B cell (primary cell): ENCODE measurements around the gene PLEKHN1. TPM values are rescaled to one million over a fixed set of nuclear protein-coding genes. Genes with fewer than 3 reads are reported as not detected.
A peak's percentile ranks its signal among the peaks of the same experiment; 100 is the strongest.

ENCODE experiments used
- ATAC-seq: fragments of 200-7000 bp; cut with Tn5 transposase; one replicate; pipeline ENCODE4 v1.10.0; 2021; ENCODE audit warnings: low read depth, mild to moderate bottlenecking, moderate number of reproducible peaks, moderate library complexity
- CTCF ChIA-PET: fragments of 350-600 bp; sonication (Branson Sonifier 250); formaldehyde crosslinking; loops from one replicate; lab custom pipeline; 2021; ENCODE audit warnings: antibody characterized with exemption, inconsistent platforms; lab: Charles Lee
- POLR2A ChIA-PET: fragments of 350-600 bp; sonication (Branson Sonifier 250); formaldehyde crosslinking; loops from one replicate; lab custom pipeline; 2021; ENCODE audit warnings: antibody characterized with exemption; lab: Charles Lee
- DNase-seq: peaks from one replicate; pipeline ENCODE4 v3.0.0; 2013
- H2AFZ ChIP-seq: 2 replicates; pipeline ENCODE4 v1.6.1; 2012; ENCODE audit warnings: mild to moderate bottlenecking, low read depth, low read length; ENCODE audit not compliant: insufficient read depth, poor library complexity, severe bottlenecking
- H3K27ac ChIP-seq, 2 donors: 1 replicate in 1 of 2; 2 replicates in 1 of 2; pipeline ENCODE4 v1.5.1; 2012 to 2013; ENCODE audit warnings: low read length in 2 of 2, mild to moderate bottlenecking in 2 of 2, moderate library complexity in 1 of 2
- H3K27me3 ChIP-seq, 4 experiments: fragments of 200-600 bp in 1 of 4; sonication (generic) in 1 of 4; replicated peaks in 1 of 4; 1 replicate in 2 of 4; 2 replicates in 2 of 4; pipeline versions ENCODE4 v1.6.1 to v1.7.0; 2013 to 2016; ENCODE audit warnings: low read length in 3 of 4, mild to moderate bottlenecking in 2 of 4, mixed read lengths in 1 of 4, moderate library complexity in 1 of 4; ENCODE audit not compliant: insufficient read depth in 4 of 4, control insufficient read depth in 3 of 4; ENCODE audit errors: control extremely low read depth in 1 of 4
- H3K36me3 ChIP-seq, 2 experiments: replicated peaks in 1 of 2; 1 replicate in 1 of 2; 2 replicates in 1 of 2; pipeline versions ENCODE4 v1.6.1 to v1.7.1; 2013; ENCODE audit warnings: low read length in 1 of 2; ENCODE audit not compliant: insufficient read depth in 2 of 2, control insufficient read depth in 1 of 2; ENCODE audit errors: control extremely low read depth in 1 of 2, extremely low read depth in 1 of 2
- H3K4me1 ChIP-seq, 2 donors: fragments of 200-600 bp in 1 of 2; sonication (generic) in 1 of 2; 1 replicate in 1 of 2; 2 replicates in 1 of 2; pipeline versions ENCODE4 v1.5.1 to v1.6.1; 2013 to 2017; ENCODE audit warnings: low read length in 2 of 2; ENCODE audit not compliant: control insufficient read depth in 2 of 2, insufficient read depth in 2 of 2
- H3K4me2 ChIP-seq: replicated peaks from 2 replicates; pipeline ENCODE3; 2012; ENCODE audit warnings: mild to moderate bottlenecking, low read depth, low read length; ENCODE audit not compliant: poor library complexity, severe bottlenecking
- H3K4me3 ChIP-seq, 5 experiments: fragments of 200-600 bp in 1 of 5; sonication (generic) in 1 of 5; 1 replicate in 3 of 5; 2 replicates in 2 of 5; pipeline versions ENCODE4 v1.5.1 to v1.7.0; 2011 to 2016; ENCODE audit warnings: low read length in 4 of 5, mild to moderate bottlenecking in 4 of 5, low read depth in 2 of 5, control low read depth in 1 of 5, moderate library complexity in 1 of 5; ENCODE audit not compliant: insufficient read depth in 1 of 5; ENCODE audit errors: control extremely low read depth in 1 of 5, extremely low read depth in 1 of 5
- H3K79me2 ChIP-seq: fragments of 200-600 bp; sonication (generic); one replicate; pipeline ENCODE4 v1.6.0; 2016; ENCODE audit warnings: low read length; ENCODE audit not compliant: control insufficient read depth, insufficient read depth
- H3K9ac ChIP-seq: fragments of 200-600 bp; sonication (generic); 2 replicates; pipeline ENCODE4 v1.6.1; 2017; ENCODE audit warnings: mild to moderate bottlenecking, low read length, moderate library complexity
- H3K9me3 ChIP-seq, 3 donors: one replicate each; pipeline versions ENCODE4 v1.6.1 to v1.7.1; 2013; ENCODE audit warnings: low read length in 2 of 3; ENCODE audit not compliant: control insufficient read depth in 2 of 3, insufficient read depth in 1 of 3; ENCODE audit errors: control extremely low read depth in 1 of 3
- H4K20me1 ChIP-seq: 2 replicates; pipeline ENCODE4 v1.6.0; 2012; ENCODE audit warnings: mild to moderate bottlenecking, low read length; ENCODE audit not compliant: insufficient read depth, control insufficient read depth, poor library complexity, severe bottlenecking
- H3K27ac Mint-ChIP-seq: one replicate; pipeline ENCODE4 v1.8.0; 2021; ENCODE audit warnings: mixed read lengths
- H3K27me3 Mint-ChIP-seq: one replicate; pipeline ENCODE4 v1.8.0; 2021; ENCODE audit warnings: mixed read lengths
- H3K4me1 Mint-ChIP-seq: one replicate; pipeline ENCODE4 v1.8.0; 2021; ENCODE audit warnings: mixed read lengths
- H3K4me3 Mint-ChIP-seq: one replicate; pipeline ENCODE4 v1.8.0; 2021; ENCODE audit warnings: mixed read lengths
- H3K9me3 Mint-ChIP-seq: one replicate; pipeline ENCODE4 v1.8.0; 2022; ENCODE audit warnings: mixed read lengths; ENCODE audit not compliant: insufficient read depth
- EZH2 ChIP-seq: IDR thresholded peaks from 2 replicates; pipeline ENCODE4 v1.6.1; 2012; ENCODE audit warnings: borderline replicate concordance, low read depth, mild to moderate bottlenecking, moderate library complexity, low read length; ENCODE audit not compliant: insufficient read depth, poor library complexity, severe bottlenecking
- WGBS: methylation state at CpG from one replicate; pipeline ENCODE4 v1.1.5; 2013; ENCODE audit warnings: missing lambda C conversion rate; ENCODE audit not compliant: insufficient coverage; 5-methylcytosine and 5-hydroxymethylcytosine counted together
- intact Hi-C: fragments of 100-400 bp; cut with micrococcal nuclease; formaldehyde crosslinking; loops from one replicate; pipeline ENCODE4 v1.10.0; 2022
- polyA plus RNA-seq: library from polyadenylated mRNA; depleted of rRNA; stranded (reverse); fragments of >200 nt; gene quantifications from 2 replicates; pipeline ENCODE4 v1.2.3, GENCODE V29; 2012
- total RNA-seq, 2 donors: library from RNA; stranded (reverse); fragments of 120-200 nt in 1 of 2; gene quantifications; 1 replicate in 1 of 2; 2 replicates in 1 of 2; pipeline versions ENCODE4 v1.2.3 to v1.2.4, GENCODE V29; 2013 to 2022
- TF ChIP-seq, protein P1 (sequence below): fragments of 200-600 bp; IDR thresholded peaks from one replicate; pipeline ENCODE4 v1.8.0; 2022; ENCODE audit warnings: antibody characterized with exemption, mild to moderate bottlenecking

The PLEKHN1 gene
- total and polyA plus RNA-seq, 2 donors (not counting 1 experiment from before 2014, with no cell fraction given) = 0.36 to 1.1 TPM

- intact Hi-C loops = no loop called here
Observed at GRCh38 chr1:967466-968343, 1.4 kb downstream of the PLEKHN1 start.

More at GRCh38 chr1:967466-968343, 1.4 kb downstream of the PLEKHN1 start:
- H3K36me3 ChIP-seq = no peaks in the 10 kb centered on the region
- DNase-seq (no peak), ATAC-seq (no peak)
- H3K4me1 ChIP-seq = peaks cover 13 to 16% of the 10 kb centered on the region in 2 donors
- peak overlapping the region; percentile 77 for H3K9ac ChIP-seq
- Mint-ChIP-seq H3K4me3 (peak overlapping the region; percentile 17), H3K4me1 (peaks cover 4% of the 10 kb centered on the region), H3K27me3 (peaks cover 13% of the 10 kb centered on the region), H3K27ac (no peak overlapping the region), H3K9me3 (no peaks in the 10 kb centered on the region)
- POLR2A ChIA-PET = no interaction called here
- TF ChIP-seq, protein P1, sequence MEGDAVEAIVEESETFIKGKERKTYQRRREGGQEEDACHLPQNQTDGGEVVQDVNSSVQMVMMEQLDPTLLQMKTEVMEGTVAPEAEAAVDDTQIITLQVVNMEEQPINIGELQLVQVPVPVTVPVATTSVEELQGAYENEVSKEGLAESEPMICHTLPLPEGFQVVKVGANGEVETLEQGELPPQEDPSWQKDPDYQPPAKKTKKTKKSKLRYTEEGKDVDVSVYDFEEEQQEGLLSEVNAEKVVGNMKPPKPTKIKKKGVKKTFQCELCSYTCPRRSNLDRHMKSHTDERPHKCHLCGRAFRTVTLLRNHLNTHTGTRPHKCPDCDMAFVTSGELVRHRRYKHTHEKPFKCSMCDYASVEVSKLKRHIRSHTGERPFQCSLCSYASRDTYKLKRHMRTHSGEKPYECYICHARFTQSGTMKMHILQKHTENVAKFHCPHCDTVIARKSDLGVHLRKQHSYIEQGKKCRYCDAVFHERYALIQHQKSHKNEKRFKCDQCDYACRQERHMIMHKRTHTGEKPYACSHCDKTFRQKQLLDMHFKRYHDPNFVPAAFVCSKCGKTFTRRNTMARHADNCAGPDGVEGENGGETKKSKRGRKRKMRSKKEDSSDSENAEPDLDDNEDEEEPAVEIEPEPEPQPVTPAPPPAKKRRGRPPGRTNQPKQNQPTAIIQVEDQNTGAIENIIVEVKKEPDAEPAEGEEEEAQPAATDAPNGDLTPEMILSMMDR = no peak
- no peak for TF ChIP-seq EZH2
- CTCF ChIA-PET = interaction anchor here (1.9 kb wide), 1 partner anchor 16 kb away, joined by 9 read pairs; no protein-coding TSS in a partner anchor
- H3K4me3 ChIP-seq = no peak overlapping the region
- WGBS = 81% methylated on average over 23 of the region's 23 CpGs
- peaks cover 0 to 6% (median 0%) of the 10 kb centered on the region in 3 donors for H3K9me3 ChIP-seq
- H3K27me3 ChIP-seq = peaks cover 0 to 48% (median 12%) of the 10 kb centered on the region in 4 experiments
- H3K79me2 ChIP-seq = no peaks in the 10 kb centered on the region
- peak overlapping the region; percentile 99 for H3K4me2 ChIP-seq
- no peaks in the 10 kb centered on the region for H4K20me1 ChIP-seq
- H2AFZ ChIP-seq = no peak overlapping the region
- no peak overlapping the region for H3K27ac ChIP-seq
